Stimulated activated CD8-positive, alpha-beta memory T cell treated with anti-CD3 and anti-CD28 coated beads, Interleukin-7, amount 100 ng/mL, for 48 hours (primary cell): ENCODE results near the gene TRABD2B.

ENCODE experiments used
- DNase-seq, 2 donors: peaks; one replicate each; pipeline ENCODE4 v3.0.0-alpha.2; 2020; ENCODE audit warnings: low read depth in 1 of 2; ENCODE audit errors: extremely low read depth in 1 of 2

The TRABD2B gene

GRCh38 chr1:47765236-47765635 is 231.9 kb downstream of the TRABD2B start:
- no peak for DNase-seq

DNA sequence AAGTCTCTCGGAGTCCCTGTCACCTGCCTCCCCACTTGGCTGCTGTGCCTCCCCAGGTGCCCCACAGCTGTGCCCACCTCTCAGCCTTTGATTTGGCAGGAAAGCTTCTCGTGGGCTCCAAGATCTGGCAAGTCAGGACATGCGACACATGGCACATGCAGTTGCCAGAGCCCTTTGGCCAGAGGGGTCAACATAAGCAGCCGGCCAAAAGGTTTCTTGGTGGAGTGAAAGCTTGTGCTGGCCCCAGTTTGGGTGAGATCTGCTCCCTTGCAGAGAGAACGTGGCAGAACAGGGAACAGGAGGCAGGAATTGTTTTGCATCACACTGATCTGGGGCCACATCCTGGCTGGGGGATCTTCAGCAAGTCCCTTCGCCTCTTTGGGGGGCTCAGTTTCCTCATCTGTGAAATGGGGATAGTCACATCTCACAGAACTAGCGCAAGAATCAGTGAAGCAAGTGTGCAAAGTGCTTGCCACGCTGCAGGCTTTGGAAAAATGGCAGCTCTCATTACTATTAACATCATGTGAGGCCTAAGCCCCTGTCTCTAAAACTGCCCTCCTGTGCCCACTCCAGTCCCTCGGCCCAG is 232.6 kb downstream of the TRABD2B start:
- no peak for DNase-seq

GRCh38 chr1:47763591-47764171 is 233.5 kb downstream of the TRABD2B start:
- no peak for DNase-seq

DNA sequence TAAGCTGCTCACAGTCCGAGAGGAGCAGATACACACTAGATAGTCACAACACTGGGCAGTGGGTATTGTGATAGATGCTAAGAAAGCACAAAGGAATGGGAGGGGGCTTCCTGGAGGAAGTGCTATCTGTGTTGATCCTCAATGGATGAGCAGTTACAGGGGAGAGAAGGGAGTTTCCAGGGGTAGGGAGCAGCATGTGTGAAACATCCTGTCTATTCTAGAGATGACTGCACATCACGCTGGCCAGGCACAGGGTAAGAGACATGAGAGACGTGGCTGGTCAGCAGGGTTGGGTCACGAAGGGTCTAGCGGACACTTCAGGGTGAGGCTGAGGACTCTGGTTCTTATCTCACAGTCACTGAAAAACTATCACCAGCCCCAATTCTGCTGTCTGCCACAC is 235.2 kb downstream of the TRABD2B start:
- no peak for DNase-seq

DNA sequence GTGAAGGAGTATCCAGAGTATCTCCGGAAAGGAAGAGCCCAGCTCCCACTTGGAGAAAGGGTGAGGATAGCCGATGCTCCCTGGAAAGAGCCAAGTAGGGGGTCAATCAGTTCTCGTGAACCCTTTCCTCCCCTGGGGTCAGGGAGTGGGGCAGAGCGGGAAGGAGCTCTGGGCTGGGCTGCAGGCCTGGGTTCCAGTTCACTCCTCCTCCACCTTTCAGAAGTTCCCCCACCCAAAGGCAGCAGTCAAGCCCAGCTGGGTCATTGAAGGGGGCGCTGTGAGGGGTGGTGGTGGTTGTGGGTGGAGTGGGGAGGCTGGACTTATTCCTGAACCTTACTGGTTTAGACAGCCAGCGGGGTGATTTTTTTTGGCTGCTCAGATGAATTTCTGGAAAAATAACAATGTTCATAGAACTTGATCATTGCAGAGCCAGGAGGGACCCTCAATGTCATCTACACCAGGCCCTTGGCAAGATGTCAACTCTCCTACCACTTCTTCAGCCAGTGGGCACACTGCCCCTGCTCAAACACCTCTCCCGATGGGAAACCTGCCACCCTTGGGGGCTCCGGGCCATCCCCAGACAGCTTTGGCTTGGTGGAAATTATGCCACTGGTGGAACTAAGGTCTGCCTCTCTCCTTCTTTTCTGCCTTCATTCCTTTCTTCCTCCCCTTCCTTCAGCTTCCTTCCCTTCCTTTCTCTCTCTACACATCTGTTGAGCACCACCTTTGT is 235.8 kb downstream of the TRABD2B start:
- no peak for DNase-seq

DNA sequence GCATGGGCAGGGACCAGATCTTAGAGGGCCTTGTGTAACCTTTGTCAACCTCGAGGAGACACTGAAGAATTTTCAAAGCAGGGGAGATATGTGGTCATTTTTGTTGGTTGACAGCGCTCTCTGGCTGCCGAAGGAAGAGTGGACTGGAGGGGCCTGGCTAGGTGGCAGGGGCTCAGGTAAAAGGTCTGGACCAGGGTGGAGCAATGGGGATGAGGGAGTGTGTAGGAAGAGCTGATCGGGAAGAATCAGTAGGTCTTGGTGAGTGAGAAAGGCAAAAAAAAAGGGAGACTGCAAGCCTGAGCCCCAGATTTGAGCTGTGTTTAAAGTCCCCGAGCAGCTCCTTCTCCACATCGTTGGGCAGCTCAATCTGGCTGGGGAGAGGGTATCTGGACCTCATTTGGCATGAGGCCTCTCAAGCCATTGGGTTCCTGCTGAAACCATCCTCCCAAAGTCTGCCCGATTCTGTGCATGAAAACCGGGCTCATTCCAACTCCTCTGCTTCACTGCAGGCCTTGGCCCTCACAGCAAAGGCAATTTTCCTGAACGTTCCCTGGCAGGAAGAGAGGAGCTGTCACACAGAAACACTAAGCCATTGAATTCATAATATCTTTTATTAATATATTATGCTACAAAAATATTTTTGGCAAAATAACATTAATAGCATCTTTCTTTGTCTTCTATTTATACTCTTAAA is 237.1 kb downstream of the TRABD2B start:
- DNase-seq = no peak

DNA sequence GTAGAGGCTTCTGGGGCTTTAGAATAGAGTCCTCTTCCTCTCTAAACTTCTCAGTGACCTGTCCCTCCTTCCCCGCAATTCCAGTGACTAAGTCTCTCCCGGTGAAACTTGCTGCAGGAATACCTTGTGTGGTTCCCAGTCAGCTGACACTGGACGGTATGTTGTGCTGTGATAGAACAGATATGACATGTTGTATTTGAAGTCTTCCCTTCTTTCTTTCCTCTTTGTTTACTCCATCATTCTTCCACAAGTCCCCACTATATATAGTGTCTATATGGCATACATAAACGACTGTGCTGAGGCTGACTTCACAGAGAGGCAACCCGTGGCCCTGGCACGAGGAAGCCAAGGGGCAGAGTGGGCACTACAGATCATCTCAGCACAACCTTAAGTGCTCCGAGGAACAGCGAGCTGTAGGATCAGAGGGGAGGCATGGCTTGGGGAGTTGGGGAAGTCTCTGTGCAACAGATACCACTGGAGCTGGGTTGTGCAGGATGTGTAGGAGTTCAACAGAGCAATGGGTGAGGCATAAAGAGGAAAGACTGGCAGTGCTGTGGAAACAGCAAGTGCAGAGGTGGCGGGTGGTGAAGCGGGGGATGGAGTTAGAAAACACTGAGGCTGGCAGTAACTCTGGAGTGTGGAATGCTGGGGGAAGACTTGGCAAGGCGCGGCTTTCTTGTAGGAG is 237.8 kb downstream of the TRABD2B start:
- DNase-seq = no peak

DNA sequence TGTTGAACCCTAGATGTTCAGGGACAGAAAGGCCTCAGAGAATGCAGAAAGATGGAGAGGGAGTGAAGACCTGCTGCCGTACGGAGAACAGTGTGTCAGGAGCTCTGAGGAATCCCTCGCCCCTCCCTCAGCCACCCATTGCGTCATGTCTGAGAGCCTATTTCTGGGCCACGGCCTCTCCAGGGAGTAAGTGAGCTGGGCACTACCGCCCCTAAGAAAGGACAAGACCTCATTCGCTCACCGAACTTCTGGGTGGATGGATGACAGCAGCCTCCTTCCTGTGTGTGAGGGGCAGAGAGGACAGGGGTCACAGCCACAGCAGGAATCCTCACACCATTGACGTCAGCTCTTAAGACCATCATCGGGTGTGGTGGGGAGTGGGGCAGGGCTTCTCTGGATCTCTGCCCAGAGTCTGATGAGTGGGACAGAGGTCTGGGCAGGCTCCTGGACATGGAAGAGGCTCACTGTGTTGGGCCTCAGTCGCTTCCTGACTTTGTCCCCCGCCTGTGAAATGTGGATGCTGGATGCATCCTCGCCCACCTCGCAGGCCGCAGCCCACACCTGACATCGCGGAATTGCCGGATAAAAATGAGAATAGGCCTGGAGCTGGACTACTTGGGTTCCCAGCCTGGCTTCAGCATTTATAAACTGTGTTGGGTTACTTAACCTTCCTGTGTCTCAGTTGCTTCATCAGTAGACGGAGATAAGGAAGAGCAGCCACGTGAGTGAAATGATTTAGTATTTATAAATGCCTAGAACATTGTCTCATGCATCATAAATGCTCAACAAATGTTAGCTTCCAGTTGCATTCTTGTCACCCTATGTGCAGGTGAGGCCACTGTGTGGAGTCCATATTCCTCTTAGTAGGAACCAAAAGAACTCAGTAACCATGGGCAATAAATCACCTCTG is 238.6 kb downstream of the TRABD2B start:
- no peak for DNase-seq

DNA sequence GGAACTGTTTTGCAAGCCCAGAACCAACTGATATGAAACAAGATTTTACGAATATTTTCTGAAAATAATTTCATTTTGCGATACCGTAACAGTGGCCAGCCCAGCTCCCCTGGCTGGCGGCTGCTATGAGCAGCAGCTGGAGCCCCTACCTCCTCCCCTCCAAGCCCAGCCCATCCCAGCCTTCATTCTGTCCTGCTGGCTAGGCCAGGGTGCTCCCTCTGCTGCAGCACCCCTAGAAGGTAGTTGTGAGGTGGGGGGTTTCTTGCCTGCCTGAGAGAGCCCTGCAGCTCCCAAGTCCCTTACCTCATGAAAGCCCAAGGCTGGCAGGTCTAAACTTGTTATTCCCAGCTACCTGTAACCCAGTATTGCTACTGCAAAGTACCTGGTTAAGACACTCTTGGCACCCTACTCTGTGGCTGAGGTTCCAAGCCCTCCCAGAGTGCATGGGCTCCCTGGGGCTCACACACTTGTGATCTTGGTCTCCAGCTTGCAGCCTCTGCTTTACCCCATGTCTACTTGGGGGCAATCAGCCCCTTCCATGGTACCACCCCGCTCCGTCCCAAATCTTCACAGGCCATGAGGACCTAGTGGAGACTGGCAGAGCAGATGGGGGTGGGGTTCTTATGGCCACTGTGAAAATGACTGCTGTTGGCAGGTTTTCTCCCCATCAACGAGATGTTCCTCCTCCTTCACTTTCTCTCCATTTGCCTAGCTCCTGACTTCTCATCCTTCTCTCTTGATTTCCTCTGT is 239.8 kb downstream of the TRABD2B start:
- no peak for DNase-seq

DNA sequence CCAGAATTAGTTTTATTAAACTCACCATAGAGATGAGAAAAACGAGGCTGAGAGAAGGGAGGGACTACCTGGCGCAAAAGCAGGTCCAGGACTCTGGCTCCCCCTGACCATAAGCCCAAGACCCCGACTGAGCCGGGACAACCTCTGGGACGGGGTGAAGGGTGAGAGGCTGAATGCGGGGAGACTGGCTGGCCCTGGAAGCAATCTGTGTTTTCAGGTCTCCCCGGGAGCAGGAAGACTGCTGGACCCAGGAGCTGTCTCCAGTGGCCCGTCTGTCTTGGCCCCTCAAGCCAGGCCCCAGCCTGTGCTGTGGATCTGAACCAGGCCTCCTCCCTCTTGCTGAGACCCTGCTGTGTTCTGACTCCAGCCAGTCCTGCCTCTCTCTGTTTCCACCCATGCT is 240.8 kb downstream of the TRABD2B start:
- no peak for DNase-seq

GRCh38 chr1:47756006-47756405 is 241.2 kb downstream of the TRABD2B start:
- DNase-seq = no peak

GRCh38 chr1:47755101-47755990 is 241.8 kb downstream of the TRABD2B start:
- peak; percentile 16 to 26 for DNase-seq

DNA sequence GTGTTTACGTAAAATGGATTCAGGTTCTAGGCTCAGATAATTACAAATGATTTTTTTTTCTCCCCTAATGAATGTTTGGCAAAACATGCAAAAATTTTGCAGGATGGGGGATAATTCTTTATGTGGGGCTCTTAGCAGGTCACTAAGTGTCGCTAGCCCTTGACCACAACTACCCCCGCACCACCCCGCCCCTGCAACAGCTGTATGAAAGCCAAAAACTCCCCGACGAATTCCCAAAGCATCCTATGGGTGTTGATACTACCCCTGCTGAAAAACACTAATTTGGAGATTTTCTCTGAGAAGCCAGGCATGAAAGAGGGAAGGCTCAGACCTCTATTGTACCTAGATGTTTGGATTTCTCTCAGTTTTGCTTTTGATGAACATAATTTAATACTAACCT is 243.0 kb downstream of the TRABD2B start:
- DNase-seq = no peak

GRCh38 chr1:47753808-47754207 is 243.4 kb downstream of the TRABD2B start:
- DNase-seq = no peak

DNA sequence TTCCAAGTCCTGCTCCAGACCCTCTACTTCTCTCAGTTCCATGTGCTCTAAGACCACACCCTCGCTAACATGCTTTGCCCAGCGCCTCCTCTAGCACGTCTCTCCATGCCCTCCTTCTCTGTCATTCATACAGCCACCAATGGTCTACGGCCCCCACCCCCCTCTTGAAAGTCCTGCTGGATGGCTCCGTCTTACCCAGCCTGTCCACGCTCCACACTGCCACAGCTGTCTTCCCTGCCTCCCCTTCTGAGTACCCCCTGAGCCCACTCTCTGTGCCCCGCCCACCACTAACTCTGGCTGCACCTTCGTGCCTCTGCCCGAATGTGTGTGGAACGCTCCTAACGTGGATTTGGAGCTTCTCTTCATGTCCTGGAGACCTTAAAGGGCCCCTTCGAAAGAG is 244.6 kb downstream of the TRABD2B start:
- DNase-seq = no peak

DNA sequence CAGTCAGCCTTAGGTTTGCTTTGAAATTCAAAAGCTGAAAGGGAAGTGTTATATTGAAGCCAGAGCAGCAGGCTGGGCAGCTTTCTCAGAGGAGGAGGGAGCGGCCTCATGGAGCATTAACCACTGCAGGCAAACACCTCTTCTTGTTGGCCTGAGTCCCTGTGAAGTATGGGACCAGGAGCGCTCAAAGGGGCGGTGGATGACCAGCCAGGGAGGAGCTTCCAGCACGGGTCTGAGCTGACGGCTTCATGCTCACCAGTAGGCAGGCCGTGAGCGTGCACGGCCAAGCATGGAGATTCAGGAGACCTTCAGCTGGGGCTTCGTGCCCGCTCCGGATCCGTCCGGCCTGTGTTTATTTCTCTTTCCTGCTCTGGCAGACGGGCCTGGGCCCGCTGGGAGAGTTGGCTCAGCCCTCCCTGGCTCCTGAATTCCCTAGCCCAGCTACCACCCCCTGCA is 245.2 kb downstream of the TRABD2B start:
- DNase-seq = no peak

DNA sequence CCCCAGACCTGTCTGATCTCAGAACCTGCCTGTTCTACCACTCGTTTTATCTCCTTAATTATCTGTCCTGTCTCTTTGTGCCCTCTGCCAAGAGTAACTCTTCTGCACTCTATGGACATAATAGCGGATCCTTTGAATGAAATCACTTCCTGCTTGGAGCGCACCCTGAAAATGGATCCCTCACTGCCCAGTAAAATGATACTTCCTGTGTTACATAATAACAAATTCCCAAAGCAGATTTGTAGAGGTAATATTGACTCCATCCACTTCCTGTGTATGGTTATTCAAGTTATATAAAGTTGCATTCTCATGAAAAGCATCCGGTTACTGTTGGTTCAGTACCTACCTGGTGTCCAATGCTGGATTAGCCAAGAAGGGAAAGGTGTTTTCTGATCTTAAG is 246.0 kb downstream of the TRABD2B start:
- DNase-seq = no peak
